ENCODE data around the gene TPRG1.

TPRG1 gene

DNA sequence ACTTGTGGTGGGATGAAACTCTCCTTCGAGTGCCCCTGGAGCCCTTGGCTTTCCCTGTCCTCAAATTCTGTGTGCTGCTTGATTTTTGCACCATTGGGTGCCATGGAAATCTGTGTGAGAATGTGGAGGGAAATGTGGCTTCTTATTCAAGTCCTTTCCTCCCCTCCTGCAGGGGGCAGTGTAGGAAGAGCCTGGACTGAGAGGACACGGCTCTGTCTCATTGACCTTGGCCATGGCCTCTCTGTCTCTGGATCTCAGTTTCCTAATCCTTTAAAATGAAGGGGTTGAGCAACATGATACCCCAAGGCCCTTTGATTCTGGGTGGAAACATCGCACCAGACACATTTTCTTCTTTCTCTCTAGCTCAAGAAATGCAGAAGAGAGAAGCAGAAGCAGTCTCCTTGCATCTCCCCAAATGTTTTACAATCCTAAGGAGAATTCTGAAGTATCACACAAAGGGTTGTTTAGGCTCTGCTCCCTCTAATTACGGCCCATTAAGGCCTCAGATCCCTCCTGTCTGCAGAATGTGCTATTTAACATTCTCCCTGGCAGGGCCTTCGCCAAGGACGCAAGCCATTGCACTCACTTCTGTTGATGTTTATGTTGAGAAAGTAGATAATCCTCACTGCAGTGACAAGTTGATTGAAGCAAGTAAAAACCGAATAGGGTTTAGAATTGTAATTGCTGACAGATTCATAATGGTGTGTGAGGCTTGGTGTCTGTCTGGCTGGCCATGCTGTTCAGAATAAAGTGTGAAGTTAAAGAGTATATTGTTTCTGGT lies 169.1 kb downstream of the TPRG1 start:
- in situ Hi-C loops (cut with MboI; ENCODE audit: low sequenced_read_pairs) = no loop called here

DNA sequence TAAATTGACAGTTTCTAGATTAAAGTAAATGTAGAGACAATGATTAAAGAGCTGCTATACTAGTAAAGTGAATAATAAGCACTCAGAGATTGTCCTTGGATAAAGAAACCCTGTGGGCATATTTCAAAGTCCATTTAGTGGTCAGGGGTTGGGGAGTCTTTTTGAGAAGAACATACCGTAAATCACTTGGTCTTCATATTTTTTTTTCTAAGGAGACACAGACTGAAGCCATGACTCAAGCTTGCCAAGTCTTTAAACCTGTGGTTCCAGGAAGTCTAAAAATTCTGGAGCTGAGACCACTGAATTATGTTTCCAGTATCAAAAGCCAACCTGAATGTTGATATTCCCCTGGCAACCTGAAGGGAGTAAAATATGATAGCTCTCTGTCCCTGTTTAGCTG lies 171.0 kb downstream of the TPRG1 start:
- in situ Hi-C loops (cut with MboI; ENCODE audit: low sequenced_read_pairs) = no loop called here

DNA sequence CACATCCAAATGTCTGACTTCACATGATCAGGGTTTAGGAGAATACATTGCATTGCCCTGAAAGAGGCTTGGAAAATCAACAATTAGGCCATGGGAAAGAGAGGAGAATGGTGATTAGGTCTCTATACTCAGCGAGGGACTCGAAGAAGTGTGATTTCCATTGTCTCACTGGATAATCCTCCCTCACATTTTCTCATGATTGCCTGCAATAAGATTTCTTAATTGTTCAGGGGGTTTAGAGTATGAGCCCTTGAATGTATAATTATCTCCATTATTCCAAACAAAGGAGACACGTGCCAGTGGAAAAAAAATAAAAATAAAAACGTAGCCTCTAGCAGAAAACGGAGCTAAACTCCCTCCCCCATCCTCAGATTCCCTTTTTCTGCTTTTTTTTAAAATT lies 173.2 kb downstream of the TPRG1 start:
- in situ Hi-C loops (cut with MboI; ENCODE audit: low sequenced_read_pairs) = no loop called here

GRCh38 chr3:189349772-189350171 lies 178.0 kb downstream of the TPRG1 start:
- in situ Hi-C loops (cut with MboI; ENCODE audit: low sequenced_read_pairs) = no loop called here

- in situ Hi-C loops (cut with MboI; ENCODE audit: low sequenced_read_pairs) = no loop called here
Observed at GRCh38 chr3:189353318-189353965, 181.7 kb downstream of the TPRG1 start.

- in situ Hi-C loops (cut with MboI; ENCODE audit: low sequenced_read_pairs) = no loop called here
Observed at GRCh38 chr3:189353988-189354889, 182.5 kb downstream of the TPRG1 start.

DNA sequence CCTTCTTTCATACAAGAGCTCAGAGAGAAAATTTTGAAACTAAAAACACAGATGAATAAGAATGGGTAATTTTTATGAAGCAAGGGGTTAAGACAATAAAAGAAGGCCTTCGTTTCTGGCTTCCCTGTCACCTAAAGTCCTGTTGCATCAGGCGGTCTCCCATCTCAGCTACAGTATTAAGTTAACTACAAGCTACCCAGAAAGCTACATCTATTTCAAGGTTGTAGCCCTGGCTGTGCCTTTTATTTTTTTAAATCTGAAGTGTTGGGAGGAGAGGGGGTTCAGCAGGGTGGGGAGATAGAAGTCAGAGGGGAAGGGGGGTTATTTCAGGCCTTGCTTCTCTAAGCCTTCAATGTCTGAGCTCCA lies 183.3 kb downstream of the TPRG1 start:
- in situ Hi-C loops (cut with MboI; ENCODE audit: low sequenced_read_pairs) = no loop called here

DNA sequence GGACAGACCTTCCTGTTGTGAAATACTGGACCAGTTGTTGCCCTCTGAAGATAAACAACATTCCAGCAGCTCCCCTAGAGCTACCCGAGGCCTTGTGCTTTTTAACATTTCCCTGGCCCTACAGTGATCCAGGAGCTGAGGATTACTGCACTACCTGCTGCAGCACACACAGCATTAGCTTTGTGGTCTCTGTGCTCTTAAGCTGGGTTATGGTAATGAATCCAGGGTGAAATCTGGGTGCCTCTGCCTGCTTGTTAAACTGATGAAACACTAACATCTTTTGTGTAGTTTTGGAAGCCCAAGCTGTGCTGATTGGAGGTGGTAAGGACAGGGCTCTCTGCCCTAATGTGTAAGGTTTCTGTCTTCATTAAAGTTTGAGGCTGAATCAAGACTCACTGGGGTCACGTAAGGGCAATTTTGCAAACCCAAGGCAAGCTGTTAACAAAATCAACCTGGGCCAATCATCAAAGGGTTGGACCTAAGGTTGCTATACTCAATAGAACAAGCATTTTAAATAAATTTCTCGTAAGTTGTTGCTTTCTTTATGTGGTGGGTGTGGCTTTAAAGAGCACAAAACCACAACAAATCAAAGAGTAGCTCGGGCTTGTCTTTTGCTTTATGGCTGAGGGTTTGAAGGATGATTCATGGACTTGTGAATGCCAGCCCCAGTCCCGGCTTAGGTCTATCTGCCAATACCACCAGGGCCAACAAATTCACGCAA lies 183.9 kb downstream of the TPRG1 start:
- in situ Hi-C loops (cut with MboI; ENCODE audit: low sequenced_read_pairs) = no loop called here

- in situ Hi-C loops (cut with MboI; ENCODE audit: low sequenced_read_pairs) = no loop called here
Observed at GRCh38 chr3:189360291-189360690, 188.5 kb downstream of the TPRG1 start.

DNA sequence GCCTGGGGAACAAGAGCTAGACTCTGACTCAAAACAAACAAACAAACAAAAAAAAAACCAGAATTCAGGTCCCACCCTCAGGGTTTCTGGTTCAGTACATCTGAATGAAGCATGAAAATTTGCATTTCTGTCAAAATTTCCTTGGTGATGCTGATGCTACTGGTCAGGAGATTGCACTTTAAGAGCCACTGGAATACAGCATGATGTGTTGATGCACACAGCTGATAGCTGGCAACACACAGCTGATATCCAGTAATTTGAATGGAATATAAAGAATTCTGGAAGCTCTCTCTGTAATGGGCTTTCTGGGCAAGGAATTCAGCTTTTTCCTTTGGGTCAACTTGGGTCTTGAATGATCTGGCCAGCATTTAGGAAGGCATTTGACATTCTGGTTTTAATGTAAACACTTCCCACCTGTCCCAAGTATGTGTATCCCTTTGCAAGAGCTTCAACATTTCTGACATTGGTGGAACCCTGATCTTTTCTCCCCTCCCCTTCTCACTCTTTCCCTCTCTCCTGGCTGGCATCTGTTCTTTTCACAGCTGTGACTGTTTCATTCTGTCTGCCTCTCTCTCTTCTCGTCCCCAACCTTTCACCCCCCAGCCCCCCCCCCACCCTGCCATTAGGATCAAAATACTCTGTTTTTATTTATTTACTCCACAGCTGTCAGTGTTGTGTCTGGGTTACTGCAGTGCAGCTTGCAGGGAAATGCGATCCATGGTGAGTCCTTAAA lies 189.5 kb downstream of the TPRG1 start:
- in situ Hi-C loops (cut with MboI; ENCODE audit: low sequenced_read_pairs) = no loop called here

DNA sequence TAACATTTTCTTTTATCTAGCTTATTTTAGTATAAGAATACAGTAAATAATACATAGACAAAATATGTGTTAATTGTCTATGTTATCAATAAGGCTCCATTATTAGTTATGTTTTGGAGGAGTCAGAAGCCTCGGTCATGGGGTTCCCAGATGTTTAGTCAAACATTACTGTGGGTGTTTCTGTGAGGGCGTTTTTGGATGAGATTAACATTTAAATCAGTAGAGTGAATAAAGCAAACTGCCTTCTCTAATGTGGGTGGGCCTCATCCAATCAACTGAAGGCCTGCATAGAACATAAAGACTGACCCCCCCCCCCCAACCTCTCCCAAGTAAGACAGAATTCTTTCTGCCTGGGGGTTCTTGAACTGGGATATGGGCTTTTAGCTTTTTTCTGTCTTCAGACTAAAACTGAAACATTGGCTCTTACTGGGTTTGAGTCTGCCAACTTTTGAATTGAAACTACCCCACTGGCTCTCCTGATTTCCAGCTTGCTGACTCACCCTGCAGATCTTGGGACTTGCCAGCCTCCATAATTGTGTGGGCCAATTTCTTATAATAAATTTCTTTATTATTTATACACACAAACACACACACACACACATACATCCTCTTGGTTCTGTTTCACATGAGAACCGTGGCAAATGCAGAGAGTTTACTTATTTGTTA lies 192.0 kb downstream of the TPRG1 start:
- in situ Hi-C loops (cut with MboI; ENCODE audit: low sequenced_read_pairs) = no loop called here

DNA sequence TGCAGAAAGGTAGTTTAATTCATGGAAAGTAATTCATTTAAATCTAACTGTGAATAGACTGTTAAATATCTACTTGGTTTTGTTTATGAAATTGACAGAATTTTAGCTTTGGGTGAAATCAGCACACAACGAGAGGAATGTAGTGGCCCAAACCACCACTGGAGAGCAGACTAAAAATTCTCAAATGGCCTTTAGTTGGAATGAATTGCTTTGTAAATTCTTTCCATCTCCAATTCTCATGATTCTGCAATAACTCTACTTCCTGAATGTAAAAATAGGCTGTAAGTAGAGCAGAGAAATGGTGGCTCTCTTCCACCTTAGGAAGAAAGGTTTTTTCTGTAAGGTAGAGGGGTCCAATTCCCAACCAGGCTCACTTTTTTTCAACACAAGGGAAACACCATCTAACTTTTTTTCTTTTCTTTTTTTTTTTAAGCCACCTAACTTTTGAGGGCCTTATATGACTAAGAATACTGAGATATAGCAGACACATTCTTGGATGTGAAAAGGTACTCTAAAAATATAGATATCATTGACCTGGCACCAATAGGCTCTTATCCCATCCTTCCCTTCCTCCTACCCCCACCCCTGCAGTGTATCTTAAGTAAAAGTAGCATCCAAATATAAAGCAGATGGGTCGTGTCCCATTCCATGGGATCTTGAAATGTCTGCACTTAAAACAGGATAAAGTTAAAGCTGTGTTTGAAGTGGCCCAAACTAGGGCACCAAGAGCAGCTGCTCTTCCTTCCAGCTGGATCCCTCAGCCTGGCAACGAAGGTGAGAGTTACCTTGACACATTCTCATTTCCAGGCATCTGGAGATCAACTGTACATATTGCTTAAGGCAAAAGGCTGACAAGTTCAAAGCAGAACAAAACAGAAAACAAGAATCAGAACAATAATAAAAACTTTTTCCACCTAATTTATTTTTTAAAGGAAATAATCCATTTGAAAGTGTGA lies 194.1 kb downstream of the TPRG1 start:
- in situ Hi-C loops (cut with MboI; ENCODE audit: low sequenced_read_pairs) = no loop called here

GRCh38 chr3:189368384-189368783 lies 196.6 kb downstream of the TPRG1 start:
- in situ Hi-C loops (cut with MboI; ENCODE audit: low sequenced_read_pairs) = no loop called here

- in situ Hi-C loops (cut with MboI; ENCODE audit: low sequenced_read_pairs) = no loop called here
Observed at GRCh38 chr3:189369636-189370035, 197.9 kb downstream of the TPRG1 start.

DNA sequence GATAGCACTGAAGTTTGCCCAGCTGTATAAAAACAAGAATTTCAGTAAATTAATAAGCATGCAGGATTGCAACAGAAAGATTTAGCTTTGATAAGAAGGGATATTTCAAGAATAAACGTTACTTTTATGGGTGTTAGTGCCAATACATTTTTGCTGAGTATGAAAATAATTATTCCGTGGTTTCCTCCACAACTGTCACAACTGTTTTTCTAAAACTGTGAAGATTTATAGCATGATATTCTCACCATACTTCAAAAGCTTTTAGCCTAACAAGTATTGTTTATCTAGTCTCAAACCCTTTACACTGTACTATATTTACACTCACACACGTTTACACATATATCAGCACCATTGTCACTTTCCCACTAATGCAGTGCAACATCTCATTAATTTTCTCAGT lies 200.5 kb downstream of the TPRG1 start:
- in situ Hi-C loops (cut with MboI; ENCODE audit: low sequenced_read_pairs) = no loop called here

All from HL-60/S4 (cell line).